ENCODE results near the gene PGF.

Gene PGF

DNA sequence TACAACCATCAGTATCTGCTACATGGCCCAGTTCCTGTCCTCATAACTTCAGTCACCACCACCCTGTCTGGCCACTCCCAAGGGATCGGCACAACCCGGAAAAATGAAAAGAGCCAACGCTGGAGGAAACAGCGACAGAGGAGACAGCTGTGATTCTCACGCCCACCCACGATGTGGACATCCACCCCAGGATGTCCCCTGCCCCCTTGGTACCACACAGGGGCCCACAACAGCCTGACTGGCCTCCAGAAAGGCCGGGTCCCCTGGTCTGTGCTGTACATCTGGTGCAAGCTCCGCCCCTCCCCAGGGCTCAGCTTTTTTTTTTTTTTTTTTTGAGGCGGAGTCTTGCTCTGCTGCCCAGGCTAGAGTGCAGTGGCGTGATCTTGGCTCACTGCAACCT lies 44.8 kb downstream of the PGF start:
- POLR2A ChIA-PET: interaction anchor here (0.6 kb wide), 1 partner anchor 394 kb away, joined by 3 read pairs; no protein-coding TSS in a partner anchor

GRCh38 chr14:74909911-74910310 lies 45.5 kb downstream of the PGF start:
- ChIA-PET POLR2A (no interaction called here), CTCF (interaction anchor here (0.6 to 6.3 kb wide), 3 partner anchors 14 to 54 kb away, joined by 3 to 64 read pairs (median 3); no protein-coding TSS in a partner anchor)
- no peak overlapping the region for H3K4me3 ChIP-seq (ENCODE audit: low read depth, low read length)
- H3K27ac ChIP-seq (ENCODE audit: extremely low read depth, low read depth, low read length): no peak overlapping the region
- H3K36me3 ChIP-seq (ENCODE audit: control insufficient read depth in 2 of 2, insufficient read depth in 1 of 2, low read length in 2 of 2): peaks cover 0 to 17% of the 10 kb centered on the region in 2 experiments; a peak in 2 of 3 replicates
- H3K4me1 ChIP-seq (ENCODE audit: control insufficient read depth, insufficient read depth, low read length): no peaks in the 10 kb centered on the region
- H3K9me3 ChIP-seq (ENCODE audit: control insufficient read depth, insufficient read depth, low read depth, low read length): no peaks in the 10 kb centered on the region
- TF ChIP-seq KLF16 (tag by site-specific recombination; IDR thresholded peaks at IDR 0.05): no peak
- no peak for TF ChIP-seq ZNF624 (tag by site-specific recombination; IDR thresholded peaks at IDR 0.05)
- TF ChIP-seq, protein P1, sequence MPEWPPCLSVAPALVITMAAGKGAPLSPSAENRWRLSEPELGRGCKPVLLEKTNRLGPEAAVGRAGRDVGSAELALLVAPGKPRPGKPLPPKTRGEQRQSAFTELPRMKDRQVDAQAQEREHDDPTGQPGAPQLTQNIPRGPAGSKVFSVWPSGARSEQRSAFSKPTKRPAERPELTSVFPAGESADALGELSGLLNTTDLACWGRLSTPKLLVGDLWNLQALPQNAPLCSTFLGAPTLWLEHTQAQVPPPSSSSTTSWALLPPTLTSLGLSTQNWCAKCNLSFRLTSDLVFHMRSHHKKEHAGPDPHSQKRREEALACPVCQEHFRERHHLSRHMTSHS (tag by site-specific recombination; IDR thresholded peaks at IDR 0.05): no peak
- no peak for TF ChIP-seq ZNF704 (tag by site-specific recombination; IDR thresholded peaks at IDR 0.05)
- no peak for TF ChIP-seq ZNF18 (tag by site-specific recombination; IDR thresholded peaks at IDR 0.05)
- TF ChIP-seq, protein P2, sequence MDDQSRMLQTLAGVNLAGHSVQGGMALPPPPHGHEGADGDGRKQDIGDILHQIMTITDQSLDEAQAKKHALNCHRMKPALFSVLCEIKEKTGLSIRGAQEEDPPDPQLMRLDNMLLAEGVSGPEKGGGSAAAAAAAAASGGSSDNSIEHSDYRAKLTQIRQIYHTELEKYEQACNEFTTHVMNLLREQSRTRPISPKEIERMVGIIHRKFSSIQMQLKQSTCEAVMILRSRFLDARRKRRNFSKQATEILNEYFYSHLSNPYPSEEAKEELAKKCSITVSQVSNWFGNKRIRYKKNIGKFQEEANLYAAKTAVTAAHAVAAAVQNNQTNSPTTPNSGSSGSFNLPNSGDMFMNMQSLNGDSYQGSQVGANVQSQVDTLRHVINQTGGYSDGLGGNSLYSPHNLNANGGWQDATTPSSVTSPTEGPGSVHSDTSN (CRISPR knock-in tag; IDR thresholded peaks at IDR 0.05): no peak
- TF ChIP-seq ZNF473 (tag by site-specific recombination; IDR thresholded peaks at IDR 0.05): no peak
- no peak for TF ChIP-seq ZNF37A (tag by site-specific recombination; IDR thresholded peaks at IDR 0.05)
- no peak for TF ChIP-seq ZNF121 (tag by site-specific recombination; IDR thresholded peaks at IDR 0.05)
- TF ChIP-seq ZNF112 (tag by site-specific recombination; IDR thresholded peaks at IDR 0.05): no peak
- no peak for TF ChIP-seq ZFP41 (tag by site-specific recombination; IDR thresholded peaks at IDR 0.05; ENCODE audit: borderline replicate concordance)
- TF ChIP-seq CTCF (tag by site-specific recombination; IDR thresholded peaks at IDR 0.05): no peak
- no peak for TF ChIP-seq GFI1B (tag by site-specific recombination; IDR thresholded peaks at IDR 0.05)

More for the DNA sequence above, 44.8 kb downstream of the PGF start:
- TF ChIP-seq ZNF529 (tag by site-specific recombination; IDR thresholded peaks at IDR 0.05; ENCODE audit: insufficient replicate concordance): no peak
- TF ChIP-seq MEIS1 (CRISPR knock-in tag; IDR thresholded peaks at IDR 0.05; ENCODE audit: borderline replicate concordance): no peak
- TF ChIP-seq ZBTB48 (tag by site-specific recombination; IDR thresholded peaks at IDR 0.05): no peak
- no peak for TF ChIP-seq ZNF426 (tag by site-specific recombination; IDR thresholded peaks at IDR 0.05)
- no peak for TF ChIP-seq ZNF670 (tag by site-specific recombination; IDR thresholded peaks at IDR 0.05; ENCODE audit: low read depth)
- no peak for TF ChIP-seq ZNF791 (tag by site-specific recombination; IDR thresholded peaks at IDR 0.05)
- TF ChIP-seq, protein P3, sequence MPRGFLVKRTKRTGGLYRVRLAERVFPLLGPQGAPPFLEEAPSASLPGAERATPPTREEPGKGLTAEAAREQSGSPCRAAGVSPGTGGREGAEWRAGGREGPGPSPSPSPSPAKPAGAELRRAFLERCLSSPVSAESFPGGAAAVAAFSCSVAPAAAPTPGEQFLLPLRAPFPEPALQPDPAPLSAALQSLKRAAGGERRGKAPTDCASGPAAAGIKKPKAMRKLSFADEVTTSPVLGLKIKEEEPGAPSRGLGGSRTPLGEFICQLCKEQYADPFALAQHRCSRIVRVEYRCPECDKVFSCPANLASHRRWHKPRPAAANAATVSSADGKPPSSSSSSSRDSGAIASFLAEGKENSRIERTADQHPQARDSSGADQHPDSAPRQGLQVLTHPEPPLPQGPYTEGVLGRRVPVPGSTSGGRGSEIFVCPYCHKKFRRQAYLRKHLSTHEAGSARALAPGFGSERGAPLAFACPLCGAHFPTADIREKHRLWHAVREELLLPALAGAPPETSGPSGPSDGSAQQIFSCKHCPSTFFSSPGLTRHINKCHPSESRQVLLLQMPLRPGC (tag by site-specific recombination; IDR thresholded peaks at IDR 0.05): no peak
- TF ChIP-seq PRDM4 (tag by site-specific recombination; IDR thresholded peaks at IDR 0.05): no peak
- no peak for TF ChIP-seq ZNF157 (tag by site-specific recombination; IDR thresholded peaks at IDR 0.05)
- no peak for TF ChIP-seq ZNF311 (tag by site-specific recombination; IDR thresholded peaks at IDR 0.05; ENCODE audit: borderline replicate concordance)
- TF ChIP-seq, protein P1 (tag by site-specific recombination; IDR thresholded peaks at IDR 0.05): no peak
- TF ChIP-seq ZFP3 (tag by site-specific recombination; IDR thresholded peaks at IDR 0.05; ENCODE audit: low read depth): no peak
- Histone ChIP-seq H3K36me3 (ENCODE audit: control insufficient read depth in 2 of 2, insufficient read depth in 1 of 2, low read length in 2 of 2) (peaks cover 0 to 10% of the 10 kb centered on the region in 2 experiments; a peak in 2 of 3 replicates), H3K4me1 (ENCODE audit: control insufficient read depth, insufficient read depth, low read length) (no peaks in the 10 kb centered on the region), H3K4me3 (ENCODE audit: low read depth, low read length) (no peak overlapping the region), H3K9me3 (ENCODE audit: control insufficient read depth, insufficient read depth, low read depth, low read length) (no peaks in the 10 kb centered on the region), H3K27ac (ENCODE audit: extremely low read depth, low read depth, low read length) (no peak overlapping the region)
- CTCF ChIA-PET: interaction anchor here (0.6 to 6.3 kb wide), 4 partner anchors 15 to 53 kb away, joined by 3 to 64 read pairs (median 3); no protein-coding TSS in a partner anchor
